ENCODE data around the gene CA11.

DNA sequence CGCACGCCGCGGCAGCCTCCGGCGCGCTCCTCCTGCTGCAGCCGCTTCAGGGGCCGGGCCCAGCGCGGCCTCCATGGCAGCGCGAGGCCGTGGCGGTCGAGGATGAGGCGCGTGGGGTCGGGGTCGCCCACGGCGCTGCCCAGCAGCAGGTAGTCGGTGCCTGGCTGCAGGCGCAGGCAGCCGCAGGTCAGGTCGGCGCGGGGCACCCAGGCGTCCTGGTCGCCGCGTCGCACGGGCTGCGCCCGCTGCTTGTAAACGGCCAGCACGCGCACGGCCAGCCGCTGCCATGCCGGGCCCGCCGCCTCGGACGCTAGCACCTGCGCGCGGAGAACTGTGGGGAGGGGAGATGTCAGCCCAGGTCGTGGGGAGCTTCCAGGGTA is 15.7 kb upstream of the CA11 start:
- TF ChIP-seq, protein P1, sequence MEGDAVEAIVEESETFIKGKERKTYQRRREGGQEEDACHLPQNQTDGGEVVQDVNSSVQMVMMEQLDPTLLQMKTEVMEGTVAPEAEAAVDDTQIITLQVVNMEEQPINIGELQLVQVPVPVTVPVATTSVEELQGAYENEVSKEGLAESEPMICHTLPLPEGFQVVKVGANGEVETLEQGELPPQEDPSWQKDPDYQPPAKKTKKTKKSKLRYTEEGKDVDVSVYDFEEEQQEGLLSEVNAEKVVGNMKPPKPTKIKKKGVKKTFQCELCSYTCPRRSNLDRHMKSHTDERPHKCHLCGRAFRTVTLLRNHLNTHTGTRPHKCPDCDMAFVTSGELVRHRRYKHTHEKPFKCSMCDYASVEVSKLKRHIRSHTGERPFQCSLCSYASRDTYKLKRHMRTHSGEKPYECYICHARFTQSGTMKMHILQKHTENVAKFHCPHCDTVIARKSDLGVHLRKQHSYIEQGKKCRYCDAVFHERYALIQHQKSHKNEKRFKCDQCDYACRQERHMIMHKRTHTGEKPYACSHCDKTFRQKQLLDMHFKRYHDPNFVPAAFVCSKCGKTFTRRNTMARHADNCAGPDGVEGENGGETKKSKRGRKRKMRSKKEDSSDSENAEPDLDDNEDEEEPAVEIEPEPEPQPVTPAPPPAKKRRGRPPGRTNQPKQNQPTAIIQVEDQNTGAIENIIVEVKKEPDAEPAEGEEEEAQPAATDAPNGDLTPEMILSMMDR (IDR thresholded peaks at IDR 0.05), result no peak
- TF ChIP-seq POLR2AphosphoS5 (IDR thresholded peaks at IDR 0.05; ENCODE audit: low read depth, low read length), result no peak
